HepG2 (cell line): ENCODE results near the gene C20orf144. TPM values are rescaled to one million over a fixed set of nuclear protein-coding genes. Genes with fewer than 3 reads are reported as not detected.

Source experiments
- ARNT2 ChIP-seq: sonication (generic); formaldehyde crosslinking; IDR thresholded peaks from 2 replicates; pipeline ENCODE4 v1.8.0; 2022; ENCODE audit warnings: mild to moderate bottlenecking, low read depth, missing genetic modification reagents, moderate library complexity
- HMG20B ChIP-seq: conservative IDR thresholded peaks from 2 replicates; pipeline ENCODE4 v1.6.1; 2016; ENCODE audit warnings: missing genetic modification reagents, missing compliant biosample characterization
- HMGXB3 ChIP-seq: sonication (generic); formaldehyde crosslinking; IDR thresholded peaks from 2 replicates; pipeline ENCODE4 v1.4.0; 2020; ENCODE audit warnings: missing genetic modification reagents, borderline replicate concordance
- HOXA3 ChIP-seq: sonication (generic); formaldehyde crosslinking; IDR thresholded peaks from 2 replicates; pipeline ENCODE4 v1.5.0; 2020; ENCODE audit warnings: missing genetic modification reagents
- IRX3 ChIP-seq: sonication (generic); formaldehyde crosslinking; IDR thresholded peaks from 2 replicates; pipeline ENCODE4 v1.8.1; 2023; ENCODE audit warnings: mild to moderate bottlenecking, low read depth, missing genetic modification reagents, borderline replicate concordance
- MTERF4 ChIP-seq: sonication (generic); formaldehyde crosslinking; IDR thresholded peaks from 2 replicates; pipeline ENCODE4 v1.8.0; 2023; ENCODE audit warnings: mild to moderate bottlenecking, missing genetic modification reagents
- MYC ChIP-seq: sonication (generic); formaldehyde crosslinking; IDR thresholded peaks from 2 replicates; pipeline ENCODE4 v1.9.0; 2021; ENCODE audit warnings: missing genetic modification reagents, borderline replicate concordance
- NFIC ChIP-seq: IDR thresholded peaks from 2 replicates; pipeline ENCODE4 v1.6.1; 2012; ENCODE audit warnings: mild to moderate bottlenecking, low read length, inconsistent platforms
- POGK ChIP-seq: sonication (generic); formaldehyde crosslinking; conservative IDR thresholded peaks from 2 replicates; pipeline ENCODE4 v1.8.0; 2022; ENCODE audit warnings: mild to moderate bottlenecking, moderate library complexity, missing genetic modification reagents
- RNF2 ChIP-seq: fragments of 450-650 bp; conservative IDR thresholded peaks from 2 replicates; pipeline ENCODE4 v1.6.1; 2016; ENCODE audit warnings: low read depth
- ZBTB25 ChIP-seq: IDR thresholded peaks from 2 replicates; pipeline ENCODE4 v1.6.1; 2018; ENCODE audit warnings: missing genetic modification reagents
- ZBTB3 ChIP-seq: sonication (generic); formaldehyde crosslinking; IDR thresholded peaks from 2 replicates; pipeline ENCODE4 v1.4.0; 2020; ENCODE audit warnings: low read depth, mild to moderate bottlenecking, moderate library complexity, missing genetic modification reagents, borderline replicate concordance
- ZBTB46 ChIP-seq: sonication (generic); formaldehyde crosslinking; IDR thresholded peaks from 2 replicates; pipeline ENCODE4 v1.4.0; 2020; ENCODE audit warnings: mild to moderate bottlenecking, missing genetic modification reagents, borderline replicate concordance
- ZFP82 ChIP-seq: sonication (generic); formaldehyde crosslinking; IDR thresholded peaks from 2 replicates; pipeline ENCODE4 v1.5.1; 2020; ENCODE audit warnings: mild to moderate bottlenecking, missing genetic modification reagents, borderline replicate concordance
- ZNF430 ChIP-seq: sonication (generic); formaldehyde crosslinking; IDR thresholded peaks from 2 replicates; pipeline ENCODE4 v1.9.0; 2021; ENCODE audit warnings: mild to moderate bottlenecking, missing genetic modification reagents
- ZNF563 ChIP-seq: sonication (generic); formaldehyde crosslinking; IDR thresholded peaks from 2 replicates; pipeline ENCODE4 v1.8.0; 2022; ENCODE audit warnings: mild to moderate bottlenecking, moderate library complexity, missing genetic modification reagents
- ZNF792 ChIP-seq: IDR thresholded peaks from 2 replicates; pipeline ENCODE4 v1.6.1; 2016
- polyA plus RNA-seq, 8 experiments: library from polyadenylated mRNA; depleted of rRNA in 3 of 8; stranded (reverse) in 7 of 8; unstranded in 1 of 8; fragments of >200 nt; fragmentation: Illumina TruSeq in 4 of 8; extraction: Trizol in 4 of 8; gene quantifications; 2 replicates each; pipeline versions ENCODE4 v1.2.1 to v1.2.3, GENCODE V29; 2011 to 2016; ENCODE audit warnings: low read depth in 4 of 8, missing spikeins in 1 of 8, mixed read lengths in 1 of 8; ENCODE audit not compliant: insufficient read depth in 1 of 8
- total RNA-seq, 5 experiments: library from RNA; depleted of rRNA; stranded (reverse); fragments of >200 nt; fragmentation: Illumina TruSeq; extraction: Trizol; gene quantifications; 2 replicates each; pipeline ENCODE4 v1.2.3, GENCODE V29; 2016; ENCODE audit warnings: low read depth in 1 of 5
- TF ChIP-seq, protein P1 (sequence below): sonication (generic); formaldehyde crosslinking; IDR thresholded peaks from 2 replicates; pipeline ENCODE4 v1.5.0; 2020; ENCODE audit warnings: missing genetic modification reagents, mild to moderate bottlenecking, borderline replicate concordance

Gene C20orf144
- total and polyA plus RNA-seq, 2 of the 13 experiments (the other 11 are each of a cell fraction or from before 2014, with no cell fraction given) = 0.09 to 0.16 TPM

GRCh38 chr20:33688938-33689424 is 26.9 kb downstream of the C20orf144 start (continued):
- TF ChIP-seq ZBTB46 (CRISPR knock-in tag) (no peak), MYC (CRISPR knock-in tag) (no peak), ZBTB25 (CRISPR knock-in tag) (no peak), ZBTB3 (CRISPR knock-in tag) (no peak), MTERF4 (no peak), RNF2 (no peak), ZNF430 (CRISPR knock-in tag) (peak; percentile 52; the same call in 1 of the 2 replicates), ARNT2 (CRISPR knock-in tag) (no peak), ZNF792 (CRISPR knock-in tag) (no peak; the same call in 1 of the 2 replicates), HMGXB3 (CRISPR knock-in tag) (no peak), NFIC (no peak; the same call in 1 of the 2 replicates), POGK (no peak), IRX3 (no peak), ZFP82 (CRISPR knock-in tag) (no peak), ZNF563 (CRISPR knock-in tag) (no peak), HMG20B (CRISPR knock-in tag) (0 out of 2 replicates have a peak, but pooled peaks have one; percentile 26), HOXA3 (CRISPR knock-in tag) (no peak)
- TF ChIP-seq, protein P1, sequence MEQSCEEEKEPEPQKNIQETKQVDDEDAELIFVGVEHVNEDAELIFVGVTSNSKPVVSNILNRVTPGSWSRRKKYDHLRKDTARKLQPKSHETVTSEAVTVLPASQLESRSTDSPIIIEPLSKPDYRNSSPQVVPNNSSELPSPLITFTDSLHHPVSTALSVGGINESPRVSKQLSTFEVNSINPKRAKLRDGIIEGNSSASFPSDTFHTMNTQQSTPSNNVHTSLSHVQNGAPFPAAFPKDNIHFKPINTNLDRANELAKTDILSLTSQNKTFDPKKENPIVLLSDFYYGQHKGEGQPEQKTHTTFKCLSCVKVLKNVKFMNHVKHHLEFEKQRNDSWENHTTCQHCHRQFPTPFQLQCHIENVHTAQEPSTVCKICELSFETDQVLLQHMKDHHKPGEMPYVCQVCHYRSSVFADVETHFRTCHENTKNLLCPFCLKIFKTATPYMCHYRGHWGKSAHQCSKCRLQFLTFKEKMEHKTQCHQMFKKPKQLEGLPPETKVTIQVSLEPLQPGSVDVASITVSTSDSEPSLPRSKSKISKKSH = no peak
